BJ (cell line): ENCODE measurements around the gene ANO2. TPM values are rescaled to one million over a fixed set of nuclear protein-coding genes. Genes with fewer than 3 reads are reported as not detected.
A peak's percentile ranks its signal among the peaks of the same experiment; 100 is the strongest.

Experiments used
- CTCF ChIA-PET: fragments of 350-600 bp; formaldehyde crosslinking; extraction: SDS; loops from one replicate; lab custom pipeline; 2021; ENCODE audit warnings: antibody characterized with exemption, inconsistent platforms; lab: Yijun Ruan, JAX
- POLR2A ChIA-PET: fragments of 300-600 bp; sonication (Branson Sonifier 250); formaldehyde crosslinking; extraction: SDS; loops from one replicate; lab custom pipeline; 2021; ENCODE audit warnings: antibody characterized with exemption; lab: Charles Lee
- DNase-seq: peaks from one replicate; pipeline ENCODE4 v3.0.0-alpha.2; 2011; ENCODE audit warnings: low read depth
- H3K27me3 ChIP-seq: 2 replicates; pipeline ENCODE4 v1.6.0; 2011; ENCODE audit warnings: low read length; ENCODE audit not compliant: control insufficient read depth, insufficient read depth
- H3K36me3 ChIP-seq: 2 replicates; pipeline ENCODE4 v1.5.1; 2011; ENCODE audit warnings: low read length; ENCODE audit not compliant: control insufficient read depth, insufficient read depth
- H3K4me3 ChIP-seq: 2 replicates; pipeline ENCODE4 v1.5.1; 2011; ENCODE audit warnings: low read depth, mild to moderate bottlenecking, control low read depth, low read length
- CTCF ChIP-seq: IDR thresholded peaks from 2 replicates; pipeline ENCODE4 v1.5.1; 2011; ENCODE audit warnings: low read depth, mild to moderate bottlenecking, control low read depth, inconsistent platforms, low read length, moderate library complexity; ENCODE audit not compliant: insufficient read depth
- polyA plus RNA-seq: library from polyadenylated mRNA; depleted of rRNA; stranded (reverse); fragments of >200 nt; gene quantifications from 2 replicates; pipeline ENCODE4 v1.2.3, GENCODE V29; 2011

The ANO2 gene
- polyA plus RNA-seq, 1 experiment = 0.10 TPM

GRCh38 chr12:5776091-5776490, 169.0 kb downstream of the ANO2 start:
- H3K4me3 ChIP-seq = no peak overlapping the region
- H3K36me3 ChIP-seq = no peaks in the 10 kb centered on the region
- no peaks in the 10 kb centered on the region for H3K27me3 ChIP-seq
- ChIA-PET POLR2A (no interaction called here), CTCF (interaction anchor here (1.0 kb wide), 1 partner anchor 31 kb away, joined by 3 read pairs; no protein-coding TSS in a partner anchor)
- TF ChIP-seq CTCF = no peak
- DNase-seq = no peak

GRCh38 chr12:5773550-5773949, 171.5 kb downstream of the ANO2 start:
- 0 out of 2 replicates have a peak, but pooled peaks have one; percentile 2 for TF ChIP-seq CTCF
- ChIA-PET CTCF (no interaction called here), POLR2A (no interaction called here)
- no peaks in the 10 kb centered on the region for H3K36me3 ChIP-seq
- DNase-seq = no peak
- H3K4me3 ChIP-seq = no peak overlapping the region
- no peaks in the 10 kb centered on the region for H3K27me3 ChIP-seq

GRCh38 chr12:5771756-5772155, 173.3 kb downstream of the ANO2 start:
- ChIA-PET POLR2A (no interaction called here), CTCF (interaction anchor here (1.1 to 1.2 kb wide), 2 partner anchors 21 to 25 kb away, joined by 3 read pairs; no protein-coding TSS in a partner anchor)
- Histone ChIP-seq H3K27me3 (no peaks in the 10 kb centered on the region), H3K36me3 (no peaks in the 10 kb centered on the region), H3K4me3 (no peak overlapping the region)
- no peak for DNase-seq
- no peak for TF ChIP-seq CTCF

GRCh38 chr12:5770727-5771126, 174.3 kb downstream of the ANO2 start:
- no peak for TF ChIP-seq CTCF
- ChIA-PET CTCF (interaction anchor here (1.2 kb wide), 1 partner anchor 22 kb away, joined by 3 read pairs; no protein-coding TSS in a partner anchor), POLR2A (interaction anchor here (0.6 kb wide), 1 partner anchor 8 kb away, joined by 4 read pairs; no protein-coding TSS in a partner anchor)
- no peak overlapping the region for H3K4me3 ChIP-seq
- DNase-seq = no peak
- no peaks in the 10 kb centered on the region for H3K27me3 ChIP-seq
- H3K36me3 ChIP-seq = no peaks in the 10 kb centered on the region

- CTCF ChIA-PET = interaction anchor here (1.8 kb wide), 1 partner anchor 23 kb away, joined by 5 read pairs; no protein-coding TSS in a partner anchor
- Histone ChIP-seq H3K27me3 (no peaks in the 10 kb centered on the region), H3K4me3 (no peak overlapping the region), H3K36me3 (no peaks in the 10 kb centered on the region)
- DNase-seq = no peak
- TF ChIP-seq CTCF = no peak
- POLR2A ChIA-PET = no interaction called here
Observed at GRCh38 chr12:5768581-5769196, 176.4 kb downstream of the ANO2 start.
